PC-3 (cell line): ENCODE measurements around the gene OR7G3. TPM values are rescaled to one million over a fixed set of nuclear protein-coding genes. Genes with fewer than 3 reads are reported as not detected.

Experiments
- ATAC-seq: fragments of 200-7000 bp; cut with Tn5 transposase; 2 replicates; pipeline ENCODE4 v1.9.1; 2020; ENCODE audit warnings: mild to moderate bottlenecking, moderate library complexity
- BruUV-seq: library from RNA; stranded (reverse); fragments of 400-500 nt; replicated peaks from 2 replicates; lab custom pipeline; 2021; lab: Mats Ljungman, UMichigan
- CTCF ChIA-PET: fragments of 300-600 bp; sonication (Branson Sonifier 250); formaldehyde crosslinking; loops from one replicate; lab custom pipeline; 2022; ENCODE audit warnings: antibody characterized with exemption; lab: Charles Lee
- POLR2A ChIA-PET: fragments of 300-600 bp; sonication (Branson Sonifier 250); formaldehyde crosslinking; loops from one replicate; lab custom pipeline; 2022; ENCODE audit warnings: antibody characterized with exemption; ENCODE audit not compliant: unreplicated experiment; lab: Charles Lee
- DNase-seq: peaks from one replicate; pipeline ENCODE4 v3.0.0-alpha.2; 2015
- H2AFZ ChIP-seq: fragments of 300-600 bp; sonication (generic); 2 replicates; pipeline ENCODE4 v1.6.0; 2016; ENCODE audit warnings: antibody characterized with exemption, low read length
- H3F3A ChIP-seq: fragments of 300-600 bp; sonication (generic); one replicate; pipeline ENCODE4 v1.6.0; 2017; ENCODE audit warnings: antibody characterized with exemption, low read length, control low read depth, mild to moderate bottlenecking; ENCODE audit not compliant: unreplicated experiment
- H3K27ac ChIP-seq: fragments of 300-600 bp; sonication (generic); 2 replicates; pipeline ENCODE4 v1.5.1; 2016; ENCODE audit warnings: mild to moderate bottlenecking, low read length
- H3K27me3 ChIP-seq: fragments of 300-600 bp; sonication (generic); 2 replicates; pipeline ENCODE4 v1.6.1; 2016; ENCODE audit warnings: low read length, mixed read lengths
- H3K36me3 ChIP-seq: fragments of 300-600 bp; sonication (generic); 2 replicates; pipeline ENCODE4 v1.6.1; 2016; ENCODE audit warnings: low read depth, mixed run types, low read length, mixed read lengths
- H3K4me1 ChIP-seq: fragments of 300-600 bp; sonication (generic); 2 replicates; pipeline ENCODE4 v1.5.1; 2016; ENCODE audit warnings: low read length; ENCODE audit not compliant: insufficient read depth
- H3K4me2 ChIP-seq: fragments of 300-600 bp; sonication (generic); 2 replicates; pipeline ENCODE4 v1.6.0; 2016; ENCODE audit warnings: low read length
- H3K4me3 ChIP-seq: fragments of 300-600 bp; sonication (generic); 2 replicates; pipeline ENCODE4 v1.5.1; 2016; ENCODE audit warnings: mild to moderate bottlenecking, low read length, mixed read lengths
- H3K79me2 ChIP-seq: fragments of 300-600 bp; sonication (generic); 2 replicates; pipeline ENCODE4 v1.6.1; 2017; ENCODE audit warnings: low read length, mixed read lengths
- H3K9ac ChIP-seq: fragments of 300-600 bp; sonication (generic); 2 replicates; pipeline ENCODE4 v1.6.0; 2016; ENCODE audit warnings: mild to moderate bottlenecking, low read length
- H3K9me2 ChIP-seq: fragments of 300-600 bp; sonication (generic); replicated peaks from 2 replicates; pipeline ENCODE4 v1.6.1; 2016; ENCODE audit warnings: mixed run types, low read length, mixed read lengths
- H3K9me3 ChIP-seq: fragments of 300-600 bp; sonication (generic); 2 replicates; pipeline ENCODE4 v1.6.1; 2016; ENCODE audit warnings: low read length, mixed read lengths
- H4K20me1 ChIP-seq: fragments of 300-600 bp; sonication (generic); 2 replicates; pipeline ENCODE4 v1.6.1; 2016; ENCODE audit warnings: low read length, mixed read lengths
- EZH2 ChIP-seq: fragments of 300-600 bp; sonication (generic); IDR thresholded peaks from one replicate; pipeline ENCODE4 v1.6.1; 2017; ENCODE audit warnings: antibody characterized with exemption, mild to moderate bottlenecking, low read length; ENCODE audit not compliant: unreplicated experiment
- EZH2phosphoT487 ChIP-seq: fragments of 300-600 bp; sonication (generic); IDR thresholded peaks from 2 replicates; pipeline ENCODE4 v1.6.1; 2018; ENCODE audit warnings: mild to moderate bottlenecking, antibody characterized with exemption, low read length, borderline replicate concordance
- intact Hi-C: fragments of 100-400 bp; cut with micrococcal nuclease; formaldehyde crosslinking; loops from 2 replicates; pipeline ENCODE4 v1.9.0; 2023
- total RNA-seq: library from RNA; depleted of rRNA; stranded (reverse); fragments of >200 nt; gene quantifications from 2 replicates; pipeline ENCODE4 v1.2.3, GENCODE V29; 2014
- TF ChIP-seq, protein P1 (sequence below): fragments of 300-600 bp; sonication (generic); conservative IDR thresholded peaks from 2 replicates; pipeline ENCODE4 v1.5.1; 2017; ENCODE audit warnings: antibody characterized with exemption, low read depth, mild to moderate bottlenecking, low read length

OR7G3 gene
- total RNA-seq, 1 experiment from 2014 or later, result not detected

DNA sequence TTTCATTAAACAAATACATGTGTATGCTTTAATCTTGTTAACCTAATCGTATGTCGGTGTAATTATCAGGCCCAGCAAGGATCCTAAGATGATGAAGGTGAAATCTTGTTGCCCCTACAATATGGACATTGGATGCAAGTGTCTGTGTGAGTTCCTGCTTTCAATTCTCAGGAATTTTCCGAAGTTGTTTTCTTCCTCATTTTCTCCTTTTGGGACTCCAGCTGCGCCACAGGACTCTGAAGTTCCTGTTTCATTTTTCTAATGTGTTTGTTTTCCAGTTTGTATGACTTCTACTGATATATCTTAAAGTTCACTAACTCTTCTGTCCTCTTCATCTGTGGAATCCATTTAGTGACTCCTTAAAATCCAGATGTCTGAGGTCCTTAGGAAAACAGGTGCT, 40.1 kb upstream of the OR7G3 start:
- POLR2A ChIA-PET, result no interaction called here
- TF ChIP-seq EZH2phosphoT487 (no peak), EZH2 (no peak)
- TF ChIP-seq, protein P1, sequence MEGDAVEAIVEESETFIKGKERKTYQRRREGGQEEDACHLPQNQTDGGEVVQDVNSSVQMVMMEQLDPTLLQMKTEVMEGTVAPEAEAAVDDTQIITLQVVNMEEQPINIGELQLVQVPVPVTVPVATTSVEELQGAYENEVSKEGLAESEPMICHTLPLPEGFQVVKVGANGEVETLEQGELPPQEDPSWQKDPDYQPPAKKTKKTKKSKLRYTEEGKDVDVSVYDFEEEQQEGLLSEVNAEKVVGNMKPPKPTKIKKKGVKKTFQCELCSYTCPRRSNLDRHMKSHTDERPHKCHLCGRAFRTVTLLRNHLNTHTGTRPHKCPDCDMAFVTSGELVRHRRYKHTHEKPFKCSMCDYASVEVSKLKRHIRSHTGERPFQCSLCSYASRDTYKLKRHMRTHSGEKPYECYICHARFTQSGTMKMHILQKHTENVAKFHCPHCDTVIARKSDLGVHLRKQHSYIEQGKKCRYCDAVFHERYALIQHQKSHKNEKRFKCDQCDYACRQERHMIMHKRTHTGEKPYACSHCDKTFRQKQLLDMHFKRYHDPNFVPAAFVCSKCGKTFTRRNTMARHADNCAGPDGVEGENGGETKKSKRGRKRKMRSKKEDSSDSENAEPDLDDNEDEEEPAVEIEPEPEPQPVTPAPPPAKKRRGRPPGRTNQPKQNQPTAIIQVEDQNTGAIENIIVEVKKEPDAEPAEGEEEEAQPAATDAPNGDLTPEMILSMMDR, result no peak
- CTCF ChIA-PET, result no interaction called here
- Histone ChIP-seq H3K27me3 (no peaks in the 10 kb centered on the region), H2AFZ (no peak overlapping the region), H3K4me2 (no peak overlapping the region), H3K9ac (no peak overlapping the region), H3K4me1 (no peaks in the 10 kb centered on the region), H4K20me1 (no peaks in the 10 kb centered on the region), H3K4me3 (no peak overlapping the region), H3K27ac (no peak overlapping the region), H3K9me3 (no peaks in the 10 kb centered on the region), H3K36me3 (peaks cover 36% of the 10 kb centered on the region), H3K79me2 (no peaks in the 10 kb centered on the region), H3F3A (no peaks in the 10 kb centered on the region), H3K9me2 (no peaks in the 10 kb centered on the region)
- intact Hi-C loops, result no loop called here
- BruUV-seq, result no TSS peak
- DNase-seq, result no peak
- ATAC-seq, result no peak

DNA sequence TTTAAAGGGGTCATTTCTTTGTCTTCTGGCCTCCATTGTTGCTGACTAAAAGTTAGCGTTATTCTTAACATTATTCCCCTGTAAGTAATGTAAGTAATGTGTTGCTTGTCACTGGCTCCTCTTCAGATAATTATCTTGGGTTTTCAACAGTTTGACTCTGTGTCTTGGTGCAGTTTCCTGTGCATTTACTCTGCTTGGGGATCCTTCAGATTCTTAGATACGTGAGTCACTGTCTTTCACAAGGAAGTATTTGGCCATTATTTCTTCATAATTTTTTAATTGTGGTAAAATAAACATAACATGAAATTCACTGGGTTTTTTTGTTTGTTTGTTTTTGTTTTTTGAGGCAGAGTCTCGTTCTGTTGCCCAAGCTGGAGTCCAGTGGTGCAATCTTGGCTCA, 38.5 kb upstream of the OR7G3 start:
- intact Hi-C loops, result no loop called here
- Histone ChIP-seq H3K79me2 (no peaks in the 10 kb centered on the region), H3K4me2 (no peak overlapping the region), H3F3A (no peaks in the 10 kb centered on the region), H3K4me3 (no peak overlapping the region), H3K9ac (no peak overlapping the region), H2AFZ (no peak overlapping the region), H3K27me3 (no peaks in the 10 kb centered on the region), H3K27ac (no peak overlapping the region), H3K9me2 (no peaks in the 10 kb centered on the region), H3K36me3 (peaks cover 52% of the 10 kb centered on the region), H3K9me3 (peaks cover 15% of the 10 kb centered on the region), H4K20me1 (no peaks in the 10 kb centered on the region), H3K4me1 (no peaks in the 10 kb centered on the region)
- CTCF ChIA-PET, result no interaction called here
- TF ChIP-seq, protein P1, result no peak
- no peak for TF ChIP-seq EZH2
- no peak for TF ChIP-seq EZH2phosphoT487
- no peak for DNase-seq
- ATAC-seq, result peak; percentile 24; the same call in 1 of the 2 replicates
- POLR2A ChIA-PET, result no interaction called here
- BruUV-seq, result no TSS peak

DNA sequence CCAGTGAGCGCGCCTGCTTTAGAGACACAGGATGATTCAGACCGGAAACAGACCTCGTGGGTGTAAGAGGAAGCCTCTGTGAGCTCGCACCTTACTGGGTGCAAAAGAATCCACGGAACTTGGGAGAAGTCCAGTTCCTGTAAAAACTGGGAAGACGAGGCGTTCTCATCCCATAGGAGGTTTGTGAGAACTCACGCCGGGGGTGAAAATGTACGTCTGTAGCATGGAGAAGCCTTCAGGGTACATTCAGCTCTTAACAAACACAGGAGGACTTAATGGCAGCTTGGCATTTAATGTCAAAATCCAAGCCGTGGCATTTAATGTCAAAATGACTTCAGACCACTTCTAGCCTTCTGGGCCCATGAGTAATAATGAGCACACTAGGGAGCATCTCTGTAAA, 34.7 kb upstream of the OR7G3 start:
- H3K4me2 ChIP-seq, result no peak overlapping the region
- TF ChIP-seq EZH2 (no peak), EZH2phosphoT487 (no peak)
- TF ChIP-seq, protein P1, result no peak
- intact Hi-C loops, result no loop called here
- H3K27me3 ChIP-seq, result no peaks in the 10 kb centered on the region
- H3K4me1 ChIP-seq, result no peaks in the 10 kb centered on the region
- POLR2A ChIA-PET, result no interaction called here
- H3K9me2 ChIP-seq, result no peaks in the 10 kb centered on the region
- peaks cover 26% of the 10 kb centered on the region for H3K9me3 ChIP-seq
- no peak overlapping the region for H3K9ac ChIP-seq
- no peaks in the 10 kb centered on the region for H3F3A ChIP-seq
- peaks cover 83% of the 10 kb centered on the region for H3K36me3 ChIP-seq
- H2AFZ ChIP-seq, result no peak overlapping the region
- peaks cover 7% of the 10 kb centered on the region; the same call in 1 of the 2 replicates for H3K79me2 ChIP-seq
- no peaks in the 10 kb centered on the region for H4K20me1 ChIP-seq
- CTCF ChIA-PET, result no interaction called here
- H3K27ac ChIP-seq, result no peak overlapping the region
- ATAC-seq, result no peak
- TSS peak; percentile 7 for BruUV-seq
- no peak for DNase-seq
- H3K4me3 ChIP-seq, result no peak overlapping the region
